ENCODE measurements around the gene MDH1B. TPM values are rescaled to one million over a fixed set of nuclear protein-coding genes. Genes with fewer than 3 reads are reported as not detected.

Gene MDH1B
- total RNA-seq, 1 experiment from 2014 or later = 1.9 TPM

DNA sequence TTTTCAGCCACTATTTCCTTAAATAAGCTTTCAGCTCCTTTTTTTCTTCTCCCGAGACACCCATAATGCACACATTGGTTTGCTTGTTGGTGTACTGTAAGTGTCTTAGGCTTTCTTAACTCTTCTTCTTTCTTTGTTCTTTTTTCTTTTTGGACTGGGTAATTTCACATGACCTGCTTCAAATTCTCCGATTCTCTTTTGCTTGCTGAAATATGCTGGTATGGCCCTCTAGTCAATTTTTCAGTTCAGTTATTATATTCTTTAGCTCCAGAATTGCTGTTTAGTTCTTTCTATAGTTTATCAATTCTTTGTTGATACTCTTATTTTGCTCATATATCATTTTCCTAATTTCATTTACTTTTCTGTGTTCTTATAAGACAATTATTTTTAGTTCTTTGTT lies 15.5 kb upstream of the MDH1B start (continued):
- no peak for TF ChIP-seq CBFB (CRISPR knock-in tag; IDR thresholded peaks at IDR 0.05; ENCODE audit: low read depth)
- no peak for TF ChIP-seq NFATC4 (CRISPR knock-in tag; IDR thresholded peaks at IDR 0.05)

DNA sequence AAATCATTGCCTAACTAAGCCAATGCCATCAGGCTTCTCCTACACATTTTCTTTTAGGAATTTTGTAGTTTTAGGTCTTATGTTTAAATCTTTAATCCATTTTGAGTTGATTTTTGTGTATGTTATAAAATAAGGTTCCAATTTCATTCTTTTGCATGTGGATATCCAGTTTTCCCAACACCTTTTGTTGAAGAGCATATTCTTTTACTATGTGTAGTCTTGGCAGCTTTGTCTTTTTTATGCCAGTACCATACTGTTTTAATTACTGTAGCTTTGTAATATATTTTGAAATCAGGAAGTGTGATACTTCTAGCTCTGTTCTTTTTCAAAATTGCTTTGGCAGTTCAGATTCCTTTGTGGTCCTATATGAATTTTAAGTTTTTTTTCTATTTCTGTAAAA lies 11.3 kb upstream of the MDH1B start:
- DNase-seq (ENCODE audit: low spot score) = no peak
- ChIA-PET CTCF (no interaction called here), POLR2A (no interaction called here)
- peaks cover 84% of the 10 kb centered on the region for H3K36me3 Mint-ChIP-seq
- no peak for ATAC-seq
- H3K4me3 Mint-ChIP-seq = no peak overlapping the region
- no peaks in the 10 kb centered on the region for H3K27me3 Mint-ChIP-seq (ENCODE audit: low read depth)
- no peak overlapping the region for H3K27ac Mint-ChIP-seq
- no peaks in the 10 kb centered on the region for H3K4me1 Mint-ChIP-seq
- peaks cover 30% of the 10 kb centered on the region for H3K9me3 Mint-ChIP-seq
- TF ChIP-seq SMAD3 (CRISPR knock-in tag; IDR thresholded peaks at IDR 0.05; ENCODE audit: borderline replicate concordance) = no peak
- TF ChIP-seq, protein P1, sequence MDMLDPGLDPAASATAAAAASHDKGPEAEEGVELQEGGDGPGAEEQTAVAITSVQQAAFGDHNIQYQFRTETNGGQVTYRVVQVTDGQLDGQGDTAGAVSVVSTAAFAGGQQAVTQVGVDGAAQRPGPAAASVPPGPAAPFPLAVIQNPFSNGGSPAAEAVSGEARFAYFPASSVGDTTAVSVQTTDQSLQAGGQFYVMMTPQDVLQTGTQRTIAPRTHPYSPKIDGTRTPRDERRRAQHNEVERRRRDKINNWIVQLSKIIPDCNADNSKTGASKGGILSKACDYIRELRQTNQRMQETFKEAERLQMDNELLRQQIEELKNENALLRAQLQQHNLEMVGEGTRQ (CRISPR knock-in tag; IDR thresholded peaks at IDR 0.05) = no peak
- TF ChIP-seq RORB (CRISPR knock-in tag; IDR thresholded peaks at IDR 0.05) = no peak
- TF ChIP-seq, protein P2, sequence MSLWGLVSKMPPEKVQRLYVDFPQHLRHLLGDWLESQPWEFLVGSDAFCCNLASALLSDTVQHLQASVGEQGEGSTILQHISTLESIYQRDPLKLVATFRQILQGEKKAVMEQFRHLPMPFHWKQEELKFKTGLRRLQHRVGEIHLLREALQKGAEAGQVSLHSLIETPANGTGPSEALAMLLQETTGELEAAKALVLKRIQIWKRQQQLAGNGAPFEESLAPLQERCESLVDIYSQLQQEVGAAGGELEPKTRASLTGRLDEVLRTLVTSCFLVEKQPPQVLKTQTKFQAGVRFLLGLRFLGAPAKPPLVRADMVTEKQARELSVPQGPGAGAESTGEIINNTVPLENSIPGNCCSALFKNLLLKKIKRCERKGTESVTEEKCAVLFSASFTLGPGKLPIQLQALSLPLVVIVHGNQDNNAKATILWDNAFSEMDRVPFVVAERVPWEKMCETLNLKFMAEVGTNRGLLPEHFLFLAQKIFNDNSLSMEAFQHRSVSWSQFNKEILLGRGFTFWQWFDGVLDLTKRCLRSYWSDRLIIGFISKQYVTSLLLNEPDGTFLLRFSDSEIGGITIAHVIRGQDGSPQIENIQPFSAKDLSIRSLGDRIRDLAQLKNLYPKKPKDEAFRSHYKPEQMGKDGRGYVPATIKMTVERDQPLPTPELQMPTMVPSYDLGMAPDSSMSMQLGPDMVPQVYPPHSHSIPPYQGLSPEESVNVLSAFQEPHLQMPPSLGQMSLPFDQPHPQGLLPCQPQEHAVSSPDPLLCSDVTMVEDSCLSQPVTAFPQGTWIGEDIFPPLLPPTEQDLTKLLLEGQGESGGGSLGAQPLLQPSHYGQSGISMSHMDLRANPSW (CRISPR knock-in tag; conservative IDR thresholded peaks at IDR 0.05; ENCODE audit: low read depth) = no peak
- no peak for TF ChIP-seq NR2C2 (CRISPR knock-in tag; IDR thresholded peaks at IDR 0.05)
- TF ChIP-seq TCF7 (CRISPR knock-in tag; IDR thresholded peaks at IDR 0.05; ENCODE audit: low read depth) = no peak
- TF ChIP-seq, protein P3, sequence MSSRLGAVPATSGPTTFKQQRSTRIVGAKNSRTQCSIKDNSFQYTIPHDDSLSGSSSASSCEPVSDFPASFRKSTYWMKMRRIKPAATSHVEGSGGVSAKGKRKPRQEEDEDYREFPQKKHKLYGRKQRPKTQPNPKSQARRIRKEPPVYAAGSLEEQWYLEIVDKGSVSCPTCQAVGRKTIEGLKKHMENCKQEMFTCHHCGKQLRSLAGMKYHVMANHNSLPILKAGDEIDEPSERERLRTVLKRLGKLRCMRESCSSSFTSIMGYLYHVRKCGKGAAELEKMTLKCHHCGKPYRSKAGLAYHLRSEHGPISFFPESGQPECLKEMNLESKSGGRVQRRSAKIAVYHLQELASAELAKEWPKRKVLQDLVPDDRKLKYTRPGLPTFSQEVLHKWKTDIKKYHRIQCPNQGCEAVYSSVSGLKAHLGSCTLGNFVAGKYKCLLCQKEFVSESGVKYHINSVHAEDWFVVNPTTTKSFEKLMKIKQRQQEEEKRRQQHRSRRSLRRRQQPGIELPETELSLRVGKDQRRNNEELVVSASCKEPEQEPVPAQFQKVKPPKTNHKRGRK (CRISPR knock-in tag; IDR thresholded peaks at IDR 0.05; ENCODE audit: borderline replicate concordance) = no peak
- TF ChIP-seq ZNF138 (CRISPR knock-in tag; conservative IDR thresholded peaks at IDR 0.05) = no peak
- TF ChIP-seq GABPB1 (CRISPR knock-in tag; IDR thresholded peaks at IDR 0.05) = no peak
- no peak for TF ChIP-seq NR3C1 (CRISPR knock-in tag; conservative IDR thresholded peaks at IDR 0.05; ENCODE audit: low read depth)
- no peak for TF ChIP-seq ZNF219 (CRISPR knock-in tag; IDR thresholded peaks at IDR 0.05; ENCODE audit: borderline replicate concordance)
- no peak for TF ChIP-seq MYBL2 (CRISPR knock-in tag; IDR thresholded peaks at IDR 0.05)
- TF ChIP-seq, protein P4, sequence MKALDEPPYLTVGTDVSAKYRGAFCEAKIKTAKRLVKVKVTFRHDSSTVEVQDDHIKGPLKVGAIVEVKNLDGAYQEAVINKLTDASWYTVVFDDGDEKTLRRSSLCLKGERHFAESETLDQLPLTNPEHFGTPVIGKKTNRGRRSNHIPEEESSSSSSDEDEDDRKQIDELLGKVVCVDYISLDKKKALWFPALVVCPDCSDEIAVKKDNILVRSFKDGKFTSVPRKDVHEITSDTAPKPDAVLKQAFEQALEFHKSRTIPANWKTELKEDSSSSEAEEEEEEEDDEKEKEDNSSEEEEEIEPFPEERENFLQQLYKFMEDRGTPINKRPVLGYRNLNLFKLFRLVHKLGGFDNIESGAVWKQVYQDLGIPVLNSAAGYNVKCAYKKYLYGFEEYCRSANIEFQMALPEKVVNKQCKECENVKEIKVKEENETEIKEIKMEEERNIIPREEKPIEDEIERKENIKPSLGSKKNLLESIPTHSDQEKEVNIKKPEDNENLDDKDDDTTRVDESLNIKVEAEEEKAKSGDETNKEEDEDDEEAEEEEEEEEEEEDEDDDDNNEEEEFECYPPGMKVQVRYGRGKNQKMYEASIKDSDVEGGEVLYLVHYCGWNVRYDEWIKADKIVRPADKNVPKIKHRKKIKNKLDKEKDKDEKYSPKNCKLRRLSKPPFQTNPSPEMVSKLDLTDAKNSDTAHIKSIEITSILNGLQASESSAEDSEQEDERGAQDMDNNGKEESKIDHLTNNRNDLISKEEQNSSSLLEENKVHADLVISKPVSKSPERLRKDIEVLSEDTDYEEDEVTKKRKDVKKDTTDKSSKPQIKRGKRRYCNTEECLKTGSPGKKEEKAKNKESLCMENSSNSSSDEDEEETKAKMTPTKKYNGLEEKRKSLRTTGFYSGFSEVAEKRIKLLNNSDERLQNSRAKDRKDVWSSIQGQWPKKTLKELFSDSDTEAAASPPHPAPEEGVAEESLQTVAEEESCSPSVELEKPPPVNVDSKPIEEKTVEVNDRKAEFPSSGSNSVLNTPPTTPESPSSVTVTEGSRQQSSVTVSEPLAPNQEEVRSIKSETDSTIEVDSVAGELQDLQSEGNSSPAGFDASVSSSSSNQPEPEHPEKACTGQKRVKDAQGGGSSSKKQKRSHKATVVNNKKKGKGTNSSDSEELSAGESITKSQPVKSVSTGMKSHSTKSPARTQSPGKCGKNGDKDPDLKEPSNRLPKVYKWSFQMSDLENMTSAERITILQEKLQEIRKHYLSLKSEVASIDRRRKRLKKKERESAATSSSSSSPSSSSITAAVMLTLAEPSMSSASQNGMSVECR (CRISPR knock-in tag; IDR thresholded peaks at IDR 0.05; ENCODE audit: borderline replicate concordance) = no peak
- TF ChIP-seq IRF2 (CRISPR knock-in tag; IDR thresholded peaks at IDR 0.05; ENCODE audit: borderline replicate concordance, low read depth) = no peak
